K562 (cell line): ENCODE results near the gene DNAJB7.
A peak's percentile ranks its signal among the peaks of the same experiment; 100 is the strongest.

ENCODE experiments used
- CHD1 ChIP-seq: fragments of 200-600 bp; sonication (generic); IDR thresholded peaks from one replicate; pipeline ENCODE4 v1.6.1; 2012; ENCODE audit warnings: mild to moderate bottlenecking, moderate library complexity, low read length, inconsistent platforms
- CTCF ChIP-seq, 3 experiments: IDR thresholded peaks in 2 of 3; conservative IDR thresholded peaks in 1 of 3; 2 replicates each; pipeline ENCODE4 v1.5.1; 2011 to 2012; ENCODE audit warnings: low read length in 3 of 3, mild to moderate bottlenecking in 3 of 3, control low read depth in 2 of 3, improper control_type of control experiment in 1 of 3, inconsistent platforms in 1 of 3, low read depth in 1 of 3, mixed read lengths in 1 of 3, moderate library complexity in 1 of 3; ENCODE audit not compliant: insufficient read depth in 2 of 3
- MTF1 ChIP-seq: fragments of 250-450 bp; sonication (Bioruptor Pico); IDR thresholded peaks from 2 replicates; pipeline ENCODE4 v1.9.0; 2021; ENCODE audit warnings: moderate library complexity, mild to moderate bottlenecking, inconsistent platforms, borderline replicate concordance
- POLR2A ChIP-seq: fragments of 450-650 bp; conservative IDR thresholded peaks from 2 replicates; pipeline ENCODE4 v1.6.1; 2016
- POLR2AphosphoS5 ChIP-seq: IDR thresholded peaks from 2 replicates; pipeline ENCODE4 v1.6.1; 2011; ENCODE audit warnings: mild to moderate bottlenecking, low read depth, low read length, moderate library complexity; ENCODE audit not compliant: control insufficient read depth, insufficient read depth

- TF ChIP-seq POLR2AphosphoS5 (no peak), MTF1 (CRISPR knock-in tag) (no peak), CHD1 (peak; percentile 27), CTCF (IDR thresholded peaks at IDR 0.05 in 2 of 3, conservative IDR thresholded peaks at IDR 0.05 in 1 of 3; ENCODE audit: insufficient read depth in 2 of 3, low read depth in 1 of 3, low read length in 3 of 3) (no peak), POLR2A (no peak)
Observed at GRCh38 chr22:40855071-40855978, 6.6 kb downstream of the DNAJB7 start.
